Mucosa of stomach (tissue), 1 donor: ENCODE results near the gene RNU6-9.

Source experiments
- H3K27me3 ChIP-seq: one replicate; pipeline ENCODE4 v1.7.0; 2013; ENCODE audit warnings: mild to moderate bottlenecking, low read length; ENCODE audit not compliant: control insufficient read depth, insufficient read depth
- H3K36me3 ChIP-seq: one replicate; pipeline ENCODE4 v1.7.0; 2013; ENCODE audit warnings: low read length; ENCODE audit not compliant: control insufficient read depth, insufficient read depth
- H3K4me1 ChIP-seq: one replicate; pipeline ENCODE4 v1.7.0; 2013; ENCODE audit warnings: mild to moderate bottlenecking, low read length; ENCODE audit not compliant: control insufficient read depth, insufficient read depth
- H3K4me3 ChIP-seq: one replicate; pipeline ENCODE4 v1.7.0; 2013; ENCODE audit warnings: low read length
- H3K9ac ChIP-seq: one replicate; pipeline ENCODE4 v1.7.0; 2013; ENCODE audit warnings: mild to moderate bottlenecking, low read length, moderate library complexity
- H3K9me3 ChIP-seq: one replicate; pipeline ENCODE4 v1.7.0; 2013; ENCODE audit warnings: mild to moderate bottlenecking, low read length, moderate library complexity; ENCODE audit not compliant: control insufficient read depth
- donor health status: Pancreatic carcinoma.

RNU6-9 gene

DNA sequence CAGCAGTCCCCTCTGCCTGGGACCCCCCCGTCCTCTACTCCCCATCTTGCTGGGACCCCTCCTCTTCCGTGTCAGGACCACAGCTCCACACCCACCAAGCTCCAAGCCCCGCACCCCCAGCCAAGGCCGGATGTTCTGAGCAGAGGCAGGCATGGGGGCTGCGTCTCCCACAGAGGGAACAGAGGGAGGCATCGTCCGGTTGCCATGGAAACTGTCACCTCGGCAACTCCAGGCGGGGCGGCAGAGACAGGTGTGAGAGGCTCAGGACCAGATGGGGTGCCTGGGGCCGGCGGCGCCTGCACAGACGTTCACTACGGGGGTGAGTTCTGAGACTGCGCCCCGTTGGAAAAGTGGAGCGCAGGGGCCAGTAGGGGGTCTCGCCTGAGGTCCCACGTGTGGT is 5.4 kb downstream of the RNU6-9 start:
- Histone ChIP-seq H3K9ac (no peak overlapping the region), H3K27me3 (no peaks in the 10 kb centered on the region), H3K9me3 (no peaks in the 10 kb centered on the region), H3K4me1 (peaks cover 9% of the 10 kb centered on the region), H3K36me3 (no peaks in the 10 kb centered on the region), H3K4me3 (no peak overlapping the region)

DNA sequence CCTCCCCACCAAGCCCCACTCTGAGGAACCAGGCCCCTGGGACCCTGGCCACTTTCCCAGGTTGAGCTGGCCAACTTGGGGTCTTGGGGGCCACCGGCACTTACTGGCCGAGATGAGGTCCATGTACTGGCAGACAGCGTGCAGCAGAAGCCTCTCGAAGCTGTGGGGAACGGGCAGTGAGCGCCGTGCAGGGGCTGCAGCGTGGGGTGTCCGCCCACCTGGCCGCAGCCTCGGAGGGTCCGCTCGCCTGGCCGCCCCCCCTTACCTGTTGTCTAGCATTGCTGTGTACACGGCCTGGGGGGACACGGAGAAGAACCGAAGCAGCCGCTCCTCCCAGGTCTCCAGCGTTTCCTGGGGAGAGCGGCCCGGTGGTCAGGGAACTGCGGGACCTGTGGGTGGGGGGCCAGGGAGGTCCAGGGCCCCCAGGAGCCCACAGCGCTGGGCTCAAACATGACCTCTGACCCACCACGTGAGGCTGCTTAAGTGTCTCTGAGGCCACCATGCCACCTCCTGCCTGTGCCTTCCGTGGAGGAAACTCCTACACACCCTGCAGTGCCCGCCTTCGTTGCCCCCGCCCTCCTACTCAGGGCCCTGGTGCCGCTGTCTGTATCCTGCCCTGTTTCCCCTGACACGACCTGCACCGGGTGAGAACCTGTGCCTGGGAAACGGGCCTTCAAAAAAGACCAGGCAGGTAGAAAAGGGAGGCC is 6.2 kb downstream of the RNU6-9 start:
- Histone ChIP-seq H3K4me1 (peaks cover 9% of the 10 kb centered on the region), H3K27me3 (no peaks in the 10 kb centered on the region), H3K36me3 (no peaks in the 10 kb centered on the region), H3K4me3 (no peak overlapping the region), H3K9me3 (no peaks in the 10 kb centered on the region), H3K9ac (no peak overlapping the region)

DNA sequence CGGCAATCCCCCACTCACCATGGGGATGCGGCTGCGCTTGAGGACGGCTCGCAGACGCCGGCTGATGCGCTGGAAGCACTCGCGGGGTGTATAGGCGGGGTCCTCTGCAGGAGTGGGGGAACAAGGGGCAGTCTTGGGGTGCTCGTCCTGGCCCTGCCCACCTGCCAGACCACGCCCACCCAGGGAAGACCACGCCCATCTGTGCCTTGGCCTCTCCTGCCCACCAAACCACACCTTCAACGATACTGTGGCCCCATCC is 6.7 kb downstream of the RNU6-9 start:
- no peaks in the 10 kb centered on the region for H3K9me3 ChIP-seq
- H3K27me3 ChIP-seq = no peaks in the 10 kb centered on the region
- H3K9ac ChIP-seq = no peak overlapping the region
- no peaks in the 10 kb centered on the region for H3K36me3 ChIP-seq
- H3K4me1 ChIP-seq = peaks cover 9% of the 10 kb centered on the region
- H3K4me3 ChIP-seq = no peak overlapping the region

DNA sequence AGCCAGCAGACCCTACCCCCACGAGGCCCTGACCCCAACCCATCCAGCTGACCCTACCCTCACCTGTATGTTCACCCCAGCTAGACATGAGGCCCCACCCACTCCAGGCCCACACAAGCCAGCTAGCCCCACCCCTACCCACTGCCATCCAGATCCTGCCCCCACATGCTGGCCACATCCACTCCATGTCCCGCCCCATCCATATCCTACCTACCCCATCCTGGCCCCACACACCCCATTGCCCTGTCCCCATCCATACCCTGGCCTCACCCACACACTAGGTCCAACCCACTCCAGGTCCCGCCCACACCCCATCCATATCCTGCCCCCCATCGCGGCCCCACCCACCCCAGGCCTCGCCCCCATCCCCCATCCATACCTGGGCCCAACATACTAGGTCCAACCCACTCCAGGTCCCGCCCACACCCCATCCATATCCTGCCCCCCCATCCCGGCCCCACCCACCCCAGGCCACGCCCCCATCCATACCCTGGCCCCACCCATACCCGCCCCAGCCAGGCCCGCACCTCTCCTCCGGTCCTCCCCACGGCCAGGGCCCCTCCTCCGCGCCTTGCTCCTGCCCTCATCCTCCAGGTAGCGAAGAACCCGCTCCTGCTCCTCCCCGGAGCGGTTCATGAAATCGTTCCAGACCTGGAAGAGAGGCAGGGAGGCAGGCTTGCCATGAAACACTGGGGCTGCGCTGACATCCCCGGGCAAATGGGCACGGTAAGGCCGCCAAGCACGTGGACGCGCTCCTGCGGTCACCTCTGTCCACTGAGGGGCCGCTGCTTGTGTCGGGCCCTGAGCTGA is 7.2 kb downstream of the RNU6-9 start:
- H3K4me3 ChIP-seq = no peak overlapping the region
- H3K27me3 ChIP-seq = no peaks in the 10 kb centered on the region
- H3K9ac ChIP-seq = no peak overlapping the region
- no peaks in the 10 kb centered on the region for H3K9me3 ChIP-seq
- no peaks in the 10 kb centered on the region for H3K36me3 ChIP-seq
- peaks cover 9% of the 10 kb centered on the region for H3K4me1 ChIP-seq

DNA sequence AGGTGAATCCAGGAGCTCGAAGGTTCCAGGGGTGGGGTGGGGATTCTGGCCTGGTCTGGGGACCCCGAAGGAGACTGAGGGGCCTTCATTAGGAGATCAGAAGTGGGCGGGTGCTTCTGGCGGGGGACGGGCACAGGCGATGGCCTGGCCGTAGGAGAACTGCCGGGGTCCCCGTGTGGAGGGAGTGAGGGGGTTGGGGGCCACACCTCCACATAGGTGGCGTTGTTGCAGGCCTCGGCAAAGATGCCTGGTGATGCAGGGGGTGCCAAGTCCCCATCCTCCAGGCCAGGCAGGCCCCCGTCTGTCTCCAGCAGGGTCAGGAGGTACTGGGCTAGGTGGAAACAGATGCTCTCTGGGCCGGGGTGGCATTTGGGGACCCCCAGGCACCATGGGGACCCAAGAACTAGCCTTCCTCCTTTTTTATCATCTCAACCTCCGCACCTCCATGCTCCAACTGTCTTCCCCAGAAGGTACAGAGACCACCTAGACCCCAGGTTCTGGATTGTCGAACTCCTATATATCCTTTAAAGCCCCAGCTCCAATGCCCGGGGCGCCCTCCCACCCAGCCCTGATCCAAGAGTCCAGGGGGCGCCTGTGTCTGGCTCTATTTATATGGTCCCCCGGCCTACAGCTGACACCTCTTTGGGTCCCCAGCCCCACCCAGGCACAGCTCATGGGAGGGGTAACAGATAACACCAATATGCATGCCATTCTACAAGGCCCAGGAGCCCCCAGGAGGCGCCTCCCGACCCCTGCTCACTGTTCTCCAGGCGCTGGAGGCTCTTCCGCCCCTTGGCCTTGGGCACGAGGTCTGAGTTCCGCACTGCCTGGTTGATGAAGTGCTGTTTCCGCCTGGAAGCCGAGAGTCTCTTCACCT is 8.2 kb downstream of the RNU6-9 start:
- H3K4me3 ChIP-seq = no peak overlapping the region
- no peaks in the 10 kb centered on the region for H3K27me3 ChIP-seq
- peaks cover 9% of the 10 kb centered on the region for H3K4me1 ChIP-seq
- no peaks in the 10 kb centered on the region for H3K36me3 ChIP-seq
- H3K9me3 ChIP-seq = no peaks in the 10 kb centered on the region
- H3K9ac ChIP-seq = no peak overlapping the region

DNA sequence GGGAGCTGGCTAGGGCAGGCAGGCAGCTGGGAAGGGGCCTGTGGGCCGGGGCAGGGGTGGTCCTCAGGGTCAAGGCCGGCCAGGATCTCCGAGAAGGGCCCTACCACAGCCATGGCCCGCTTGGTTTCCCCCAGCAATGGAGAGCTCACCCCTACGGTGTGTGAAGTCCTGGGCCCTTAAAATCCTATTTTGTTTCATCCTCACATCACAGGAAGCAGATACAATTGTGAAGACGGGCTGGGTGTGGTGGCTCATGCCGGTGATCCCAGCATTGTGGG is 8.7 kb downstream of the RNU6-9 start:
- H3K9ac ChIP-seq = no peak overlapping the region
- no peaks in the 10 kb centered on the region for H3K27me3 ChIP-seq
- no peaks in the 10 kb centered on the region for H3K36me3 ChIP-seq
- no peak overlapping the region for H3K4me3 ChIP-seq
- H3K4me1 ChIP-seq = peaks cover 9% of the 10 kb centered on the region
- H3K9me3 ChIP-seq = no peaks in the 10 kb centered on the region

DNA sequence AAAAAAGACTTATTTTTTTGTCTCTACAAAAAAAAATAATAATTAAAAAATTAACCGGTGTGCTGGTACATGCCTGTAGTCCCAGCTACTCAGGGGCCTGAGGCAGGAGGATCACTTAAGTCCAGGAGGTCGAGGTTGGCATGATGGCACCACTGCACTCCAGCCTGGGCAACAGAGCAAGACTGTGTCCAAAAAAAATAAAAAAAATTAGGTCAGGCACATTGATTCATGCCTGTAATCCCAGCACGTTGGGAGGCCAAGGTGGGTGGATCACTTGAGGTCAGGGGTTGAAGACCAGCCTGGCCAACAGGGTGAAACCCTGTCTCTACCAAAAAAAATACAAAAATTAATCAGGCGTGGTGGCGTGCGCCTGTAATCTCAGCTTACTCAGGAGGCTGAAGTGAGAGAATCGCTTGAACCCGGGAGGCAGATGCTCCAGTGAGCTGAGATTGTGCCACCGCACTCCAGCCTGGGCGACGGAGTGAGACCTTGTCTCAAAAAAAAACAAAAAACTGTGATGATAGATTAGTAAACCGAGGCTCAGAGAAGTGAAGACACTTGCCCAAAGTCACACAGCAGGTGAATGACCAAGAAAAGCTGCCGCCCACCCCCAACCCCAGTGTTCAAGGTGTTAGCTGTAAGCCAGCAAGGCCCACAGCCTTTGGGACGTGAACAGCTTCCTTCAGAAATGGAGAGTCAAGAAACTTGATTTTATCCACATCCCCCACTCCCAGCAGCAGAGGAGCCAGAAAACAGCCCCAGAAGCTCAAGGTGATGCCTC is 9.4 kb downstream of the RNU6-9 start:
- Histone ChIP-seq H3K4me1 (peaks cover 14% of the 10 kb centered on the region), H3K4me3 (no peak overlapping the region), H3K27me3 (no peaks in the 10 kb centered on the region), H3K9me3 (no peaks in the 10 kb centered on the region), H3K9ac (no peak overlapping the region), H3K36me3 (no peaks in the 10 kb centered on the region)

DNA sequence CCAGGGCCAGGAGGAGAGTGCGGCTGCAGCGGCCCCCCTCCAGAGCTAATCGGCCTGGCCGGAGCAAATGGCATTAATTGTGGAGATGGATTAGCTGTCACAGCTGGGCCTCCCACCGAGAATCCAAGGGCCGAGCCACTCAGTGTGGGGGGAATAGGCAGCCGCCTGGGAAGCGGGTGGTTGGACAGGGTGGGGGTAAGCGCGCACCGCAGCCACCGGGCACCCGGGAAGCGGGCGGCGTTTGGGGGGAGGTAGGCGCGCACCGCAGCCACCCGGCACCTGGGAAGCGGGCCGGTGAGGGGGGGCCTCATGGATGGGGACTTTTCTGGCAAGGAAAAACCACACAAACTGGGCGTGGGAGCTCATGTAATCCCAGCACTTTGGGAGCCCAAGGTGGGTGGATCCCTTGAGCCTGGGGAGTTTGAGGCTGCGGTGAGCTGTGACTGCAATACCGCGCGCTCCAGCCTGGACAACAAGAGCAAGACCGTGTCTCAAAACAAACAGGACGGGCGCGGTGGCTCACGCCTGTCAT is 10.0 kb downstream of the RNU6-9 start:
- H3K36me3 ChIP-seq = no peaks in the 10 kb centered on the region
- no peaks in the 10 kb centered on the region for H3K9me3 ChIP-seq
- H3K4me3 ChIP-seq = no peak overlapping the region
- no peaks in the 10 kb centered on the region for H3K27me3 ChIP-seq
- no peak overlapping the region for H3K9ac ChIP-seq
- peaks cover 17% of the 10 kb centered on the region for H3K4me1 ChIP-seq

DNA sequence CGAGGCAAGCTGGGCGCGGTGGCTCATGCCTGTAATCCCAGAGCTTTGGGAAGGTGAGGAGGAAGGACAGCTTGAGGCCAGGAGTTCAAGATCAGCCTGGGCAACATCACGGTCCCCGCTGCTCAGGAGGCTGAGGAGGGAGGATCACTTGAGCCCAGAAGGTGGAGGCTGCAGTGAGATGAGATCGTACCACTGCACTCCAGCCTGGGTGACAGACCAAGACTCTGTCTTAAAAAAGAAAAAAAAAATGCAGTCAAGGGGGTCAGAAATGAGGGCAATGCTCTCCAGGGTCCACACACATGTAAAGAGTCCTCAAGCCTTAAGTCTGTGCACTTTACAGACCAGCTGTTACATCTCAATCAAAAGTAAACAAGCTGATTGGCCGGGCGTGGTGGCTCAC is 11.3 kb downstream of the RNU6-9 start:
- H3K4me3 ChIP-seq = no peak overlapping the region
- no peaks in the 10 kb centered on the region for H3K27me3 ChIP-seq
- H3K9me3 ChIP-seq = no peaks in the 10 kb centered on the region

DNA sequence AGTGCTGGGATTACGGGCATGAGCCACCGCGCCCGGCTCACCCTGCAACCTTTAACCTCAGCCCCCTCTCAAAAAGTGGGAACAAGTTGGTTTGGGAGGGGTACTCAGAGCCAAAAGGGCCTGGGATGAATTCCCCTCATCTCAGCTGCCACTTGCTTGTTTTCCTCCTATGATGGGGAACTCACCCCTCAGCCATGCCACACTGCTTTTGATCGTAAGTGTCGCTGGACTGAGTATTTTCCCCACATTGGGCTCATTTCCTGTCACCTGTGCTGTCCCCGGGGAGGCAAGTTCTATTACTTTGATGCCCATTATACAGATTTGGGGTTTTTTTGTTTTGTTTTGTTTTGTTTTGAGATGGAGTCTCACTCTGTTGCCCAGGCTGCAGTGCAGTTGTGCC is 13.2 kb downstream of the RNU6-9 start:
- H3K4me1 ChIP-seq = peaks cover 24% of the 10 kb centered on the region
- H3K4me3 ChIP-seq = no peak overlapping the region
- no peaks in the 10 kb centered on the region for H3K36me3 ChIP-seq
- H3K27me3 ChIP-seq = no peaks in the 10 kb centered on the region
- no peaks in the 10 kb centered on the region for H3K9me3 ChIP-seq
- H3K9ac ChIP-seq = no peak overlapping the region

More for the DNA sequence above, 11.3 kb downstream of the RNU6-9 start:
- Histone ChIP-seq H3K4me1 (peaks cover 24% of the 10 kb centered on the region), H3K9ac (no peak overlapping the region), H3K36me3 (no peaks in the 10 kb centered on the region)

DNA sequence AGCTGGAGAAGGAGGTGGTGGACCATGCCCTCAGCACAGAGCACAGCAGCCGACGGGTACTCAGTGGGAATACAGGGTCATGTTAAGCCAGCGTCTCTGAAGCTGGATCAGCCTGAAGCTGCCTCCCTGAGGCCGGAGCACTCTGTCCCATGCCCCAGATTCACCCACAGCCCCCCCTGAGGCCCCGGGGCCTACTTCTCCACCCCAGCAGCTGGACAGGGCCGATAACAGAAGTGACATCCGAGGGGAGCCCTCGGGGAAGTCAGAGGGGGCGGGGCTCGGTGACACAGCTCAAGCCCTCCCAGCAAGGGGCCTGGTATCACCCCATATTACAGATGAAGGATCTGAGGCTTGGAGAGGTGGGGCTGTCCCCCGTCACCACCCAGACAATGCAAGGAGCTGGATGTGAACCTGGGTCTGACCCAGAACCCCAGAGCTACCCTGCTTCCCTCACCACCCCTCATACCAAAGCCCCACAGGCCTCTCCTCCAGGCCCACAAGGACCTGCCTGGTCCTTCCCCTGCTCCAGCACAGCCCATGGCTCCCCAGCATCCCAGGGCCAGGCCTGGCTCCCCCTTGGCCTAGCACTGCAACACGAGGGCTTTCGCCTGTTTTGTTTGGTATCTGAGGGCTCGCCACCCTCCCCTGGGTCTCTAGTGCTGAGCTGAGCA is 14.0 kb downstream of the RNU6-9 start:
- H3K4me3 ChIP-seq = no peak overlapping the region
- no peaks in the 10 kb centered on the region for H3K36me3 ChIP-seq
- H3K4me1 ChIP-seq = peaks cover 24% of the 10 kb centered on the region
- H3K9ac ChIP-seq = no peak overlapping the region
- H3K27me3 ChIP-seq = no peaks in the 10 kb centered on the region
- no peaks in the 10 kb centered on the region for H3K9me3 ChIP-seq
